Amniotic stem cell (primary cell): ENCODE results near the gene NEMP1.
"Not testable (repeated sequence)": the region's sequence is repeated elsewhere in the genome, so short reads cannot be mapped to it uniquely, and the experiment has no call there.

Experiments used
- DNase-seq: peaks from one replicate; lab custom pipeline; 2025; lab: John Stamatoyannopoulos, UW

NEMP1 gene, protein sequence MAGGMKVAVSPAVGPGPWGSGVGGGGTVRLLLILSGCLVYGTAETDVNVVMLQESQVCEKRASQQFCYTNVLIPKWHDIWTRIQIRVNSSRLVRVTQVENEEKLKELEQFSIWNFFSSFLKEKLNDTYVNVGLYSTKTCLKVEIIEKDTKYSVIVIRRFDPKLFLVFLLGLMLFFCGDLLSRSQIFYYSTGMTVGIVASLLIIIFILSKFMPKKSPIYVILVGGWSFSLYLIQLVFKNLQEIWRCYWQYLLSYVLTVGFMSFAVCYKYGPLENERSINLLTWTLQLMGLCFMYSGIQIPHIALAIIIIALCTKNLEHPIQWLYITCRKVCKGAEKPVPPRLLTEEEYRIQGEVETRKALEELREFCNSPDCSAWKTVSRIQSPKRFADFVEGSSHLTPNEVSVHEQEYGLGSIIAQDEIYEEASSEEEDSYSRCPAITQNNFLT

DNA sequence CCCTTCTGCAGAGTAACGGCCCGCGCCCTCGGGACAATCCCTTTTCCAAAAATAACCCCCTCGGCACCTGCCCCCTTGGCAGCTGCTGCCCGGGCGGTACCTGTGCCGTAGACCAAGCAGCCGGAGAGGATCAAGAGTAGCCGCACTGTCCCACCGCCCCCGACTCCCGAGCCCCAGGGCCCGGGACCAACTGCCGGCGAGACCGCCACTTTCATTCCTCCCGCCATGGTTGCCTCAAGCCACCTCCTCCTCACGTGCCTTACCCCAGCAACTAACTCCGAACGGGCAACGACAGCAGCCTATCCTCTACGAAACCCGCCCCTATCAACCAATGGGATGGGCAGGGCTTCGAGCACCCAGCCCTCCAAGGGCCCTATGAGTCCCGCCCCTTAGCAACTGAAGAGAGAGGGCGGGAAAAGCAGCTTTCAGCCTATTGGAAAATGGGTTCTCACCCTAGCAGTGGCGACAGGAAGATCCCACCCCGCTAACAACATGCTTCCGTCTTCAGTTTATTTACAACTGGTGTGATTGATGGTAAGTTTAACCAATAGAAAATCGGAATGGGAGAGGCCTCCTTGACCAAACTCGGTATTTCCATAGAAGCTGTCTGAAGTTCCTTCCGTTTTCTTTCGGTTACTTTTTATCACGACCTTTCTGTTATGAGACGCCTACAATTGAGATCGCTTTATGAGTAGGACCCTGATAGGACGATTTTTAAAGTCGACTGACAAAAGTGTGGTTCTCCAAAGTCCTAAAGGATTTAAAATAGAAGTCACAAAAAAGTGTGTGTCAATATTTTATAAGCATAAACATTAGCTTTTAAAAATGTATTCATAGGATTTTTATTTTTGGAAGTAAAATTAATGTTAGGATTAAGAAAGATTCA lies at the start of gene NEMP1:
Gene NEMP1, minus strand, starts transcription at position 273 of the 886 bp plus-strand sequence. Its CDS starts 46 bp downstream, at position 227.
- peak; percentile 100 for DNase-seq

DNA sequence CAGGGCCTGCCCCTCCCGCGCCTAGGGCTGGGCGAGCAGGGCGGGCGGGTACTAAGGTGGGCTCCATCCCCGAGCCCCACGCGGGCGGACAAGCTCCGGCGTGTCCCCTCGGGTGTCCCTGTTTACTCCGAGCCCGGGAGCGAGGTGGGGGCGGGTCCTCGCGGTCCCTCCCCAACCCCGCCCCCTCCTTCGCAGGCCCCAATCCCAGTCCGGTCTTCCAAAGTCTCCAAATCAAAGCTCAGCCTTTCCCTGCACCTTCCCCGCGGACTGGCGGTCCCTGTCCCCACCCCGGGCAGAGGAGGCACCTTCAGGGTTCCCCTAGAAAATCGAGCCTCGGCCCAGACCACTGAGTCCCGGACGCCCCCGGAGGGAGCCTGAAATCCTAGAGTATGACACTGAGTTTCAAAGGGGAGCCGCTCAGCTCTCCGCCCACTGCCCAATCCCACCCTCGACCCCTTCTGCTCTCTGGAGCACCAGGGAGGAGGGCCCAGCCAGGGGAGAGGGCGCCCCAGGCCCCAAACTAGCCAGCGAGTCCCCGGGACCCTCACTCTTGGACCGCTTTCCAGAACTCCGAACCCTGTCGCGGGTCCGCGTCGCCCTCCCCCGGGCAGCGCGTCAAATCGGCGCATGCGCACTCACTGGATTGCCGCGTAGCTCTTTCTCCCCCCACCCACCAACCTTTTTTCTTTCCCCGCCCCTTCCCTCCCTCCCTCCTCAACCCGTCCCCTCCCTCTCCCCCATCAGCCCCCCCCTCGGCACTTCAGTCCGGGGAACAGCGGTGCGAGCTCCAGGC lies 49.3 kb upstream of the NEMP1 start, which contains the start of gene LRP1:
Gene LRP1, plus strand, starts transcription at position 758 of the 793 bp plus-strand sequence. CDS start 482 bp downstream, outside the sequence.
- DNase-seq, result peak; percentile 74

DNA sequence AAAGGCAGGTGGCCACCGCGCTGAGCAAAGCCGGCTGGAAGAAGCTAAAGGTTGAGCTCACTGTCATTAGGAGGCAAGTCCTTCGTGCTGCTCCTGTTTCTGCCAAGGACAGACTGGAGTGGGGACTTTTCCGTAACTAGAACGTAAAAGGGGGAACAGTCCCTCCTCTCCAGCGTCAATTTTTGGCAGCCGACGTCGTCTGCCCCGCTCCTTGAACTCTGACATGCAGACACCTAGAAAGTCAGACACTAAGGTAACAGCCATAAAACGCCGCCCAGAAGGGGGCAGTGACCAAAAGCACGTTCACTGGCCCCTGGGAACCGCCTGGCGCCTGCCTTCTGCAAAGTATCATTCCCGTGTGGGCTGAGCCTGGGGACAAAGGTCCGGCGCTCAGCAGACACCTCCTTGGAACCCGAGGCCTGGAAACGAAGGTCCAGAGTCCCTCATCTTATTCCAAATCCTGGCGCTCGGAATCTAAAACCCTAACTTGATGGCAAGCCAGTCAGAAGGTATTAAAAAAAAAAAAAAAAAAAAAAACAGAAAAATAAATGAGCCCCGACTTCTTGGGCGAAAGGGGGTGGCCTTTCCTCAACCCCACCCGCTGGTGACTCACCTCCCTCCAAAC lies 48.6 kb upstream of the NEMP1 start:
- DNase-seq, result no peak

DNA sequence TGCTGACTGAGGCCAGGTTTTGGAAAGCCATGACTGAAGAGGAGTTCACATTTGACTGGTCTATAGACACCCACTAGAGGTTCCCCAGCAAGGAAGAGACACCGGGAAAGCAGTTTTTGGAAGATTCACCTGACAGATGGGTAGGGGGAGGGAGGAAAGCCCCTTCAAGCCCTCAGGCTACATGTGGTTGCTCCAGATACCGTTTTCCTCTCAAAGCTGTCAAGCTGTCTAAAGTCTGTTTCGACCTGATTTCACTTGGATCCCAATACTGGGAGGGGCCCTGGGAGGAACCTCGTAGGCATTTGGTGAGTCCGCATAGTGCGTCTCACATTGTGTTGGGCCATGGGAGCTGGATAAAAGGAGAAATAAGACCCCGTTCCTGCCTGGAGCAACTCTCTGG lies 48.0 kb upstream of the NEMP1 start:
- no peak for DNase-seq

DNA sequence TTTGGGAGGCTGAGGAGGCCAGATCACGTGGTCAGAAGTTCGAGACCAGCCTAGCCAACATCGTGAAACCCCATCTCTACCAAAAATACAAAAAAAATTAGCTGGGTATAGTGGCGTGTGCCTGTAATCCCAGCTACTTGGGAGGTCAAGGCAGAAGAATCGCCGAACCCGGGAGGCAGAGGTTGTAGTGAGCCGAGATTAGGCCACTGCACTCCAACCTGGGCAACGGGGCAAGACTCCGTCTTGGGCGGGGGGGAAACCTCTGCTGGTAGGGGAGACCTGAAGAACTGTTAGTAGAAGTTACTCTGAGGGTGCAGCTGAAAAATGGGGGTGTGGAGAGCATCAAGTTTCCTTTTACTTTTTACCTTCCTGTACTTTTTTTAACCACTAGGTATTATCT lies 47.5 kb upstream of the NEMP1 start:
- no peak for DNase-seq

DNA sequence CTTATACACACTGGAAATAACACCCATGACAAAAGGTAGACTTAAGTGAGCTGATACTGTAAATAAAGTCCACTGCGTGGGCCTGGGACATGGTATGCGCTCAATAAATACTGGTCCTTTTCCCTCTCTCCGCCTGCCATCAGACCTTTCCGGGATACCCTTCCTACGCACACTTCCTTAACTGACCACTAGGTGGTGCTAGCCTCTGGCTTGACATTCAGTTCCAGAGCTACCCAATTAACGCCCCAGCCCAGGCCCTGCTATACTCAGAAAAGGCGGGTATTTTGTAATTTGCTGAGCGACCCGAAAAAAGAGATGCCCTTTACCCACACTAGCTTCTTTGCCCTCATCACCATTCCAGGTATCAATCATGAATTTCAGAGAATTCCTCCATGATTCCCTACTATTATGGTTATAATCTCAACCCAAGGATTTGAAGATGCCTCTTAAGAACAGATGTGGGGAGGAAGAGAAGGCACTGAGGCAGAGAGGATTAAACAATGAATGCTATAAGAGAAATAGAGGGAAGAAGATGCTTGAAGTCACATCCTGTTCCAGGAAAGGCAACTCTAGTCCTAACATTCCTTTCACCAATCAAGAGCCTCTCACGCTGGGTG lies 45.8 kb upstream of the NEMP1 start:
- peak; percentile 58 for DNase-seq

DNA sequence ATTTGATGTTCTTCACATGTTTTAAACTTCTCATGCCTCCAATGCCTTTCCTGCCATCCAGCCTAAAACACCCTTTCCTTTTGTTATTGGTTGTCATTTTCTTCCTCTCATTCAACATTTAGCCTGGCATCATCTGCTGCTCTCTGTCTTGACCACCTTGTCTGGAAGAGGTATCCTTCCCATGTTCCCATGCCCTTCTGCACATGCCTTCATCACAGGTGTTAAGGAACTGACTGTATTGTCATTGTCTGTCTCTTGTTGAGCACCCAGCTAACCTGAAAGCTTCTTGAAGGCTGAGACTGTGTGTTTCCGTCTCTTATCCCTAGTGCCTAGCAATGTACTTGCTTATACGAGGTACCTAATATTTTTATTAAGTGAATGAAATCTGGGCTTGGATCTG lies 45.2 kb upstream of the NEMP1 start:
- DNase-seq, result no peak

DNA sequence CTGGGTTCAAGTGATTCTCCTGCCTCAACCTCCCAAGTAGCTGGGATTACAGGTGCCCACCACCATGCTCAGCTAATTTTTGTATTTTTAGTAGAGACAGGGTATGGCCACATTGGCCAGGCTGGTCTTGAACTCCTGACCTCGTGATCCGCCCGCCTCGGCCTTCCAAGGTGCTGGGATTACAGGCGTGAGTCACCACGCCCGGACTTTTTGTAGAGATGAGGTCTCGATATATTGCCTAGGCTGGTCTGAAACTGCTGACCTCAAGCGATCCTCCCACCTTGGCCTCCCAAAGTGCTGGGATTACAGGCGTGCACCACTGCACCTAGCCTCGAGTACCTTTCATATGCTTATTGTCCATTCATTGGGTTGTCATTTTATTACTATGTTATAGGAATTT lies 42.1 kb upstream of the NEMP1 start:
- DNase-seq, result not testable (repeated sequence)

DNA sequence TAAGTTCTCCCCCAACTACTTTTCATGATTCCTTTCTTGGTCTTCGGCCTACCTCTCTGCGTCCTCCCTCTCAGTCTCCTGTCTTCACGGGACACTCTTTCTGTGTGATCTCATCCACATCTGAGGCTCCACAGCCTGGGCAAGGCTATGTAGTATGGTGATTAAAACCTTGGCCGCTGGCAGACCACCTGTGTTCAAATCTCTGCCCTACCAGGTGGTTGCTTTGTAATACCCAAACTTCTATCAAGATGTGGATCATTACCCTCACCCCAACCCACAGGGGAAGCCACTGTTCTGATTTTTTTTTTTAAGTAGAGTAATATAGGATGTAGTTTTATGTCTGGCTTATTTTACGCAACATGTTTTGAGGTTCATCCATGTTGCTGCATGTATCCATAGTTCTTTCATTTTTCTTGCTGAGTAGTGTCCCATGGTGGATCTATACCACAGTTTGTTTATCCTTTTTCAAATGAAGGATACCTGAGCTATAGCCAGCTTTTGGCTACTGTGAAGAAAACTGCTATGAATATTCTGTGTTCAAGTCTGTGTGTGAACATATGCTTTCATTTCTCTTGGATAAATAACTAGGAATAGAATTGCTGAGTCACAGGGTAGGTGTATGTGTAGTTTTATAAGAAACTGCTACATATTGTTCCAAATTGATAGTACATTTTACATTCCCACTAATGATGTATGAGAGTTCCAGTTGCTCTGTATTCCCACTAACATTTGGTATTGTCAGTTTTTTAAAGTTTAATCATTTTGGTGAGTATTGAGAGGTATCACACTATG lies 40.9 kb upstream of the NEMP1 start:
- DNase-seq, result no peak

DNA sequence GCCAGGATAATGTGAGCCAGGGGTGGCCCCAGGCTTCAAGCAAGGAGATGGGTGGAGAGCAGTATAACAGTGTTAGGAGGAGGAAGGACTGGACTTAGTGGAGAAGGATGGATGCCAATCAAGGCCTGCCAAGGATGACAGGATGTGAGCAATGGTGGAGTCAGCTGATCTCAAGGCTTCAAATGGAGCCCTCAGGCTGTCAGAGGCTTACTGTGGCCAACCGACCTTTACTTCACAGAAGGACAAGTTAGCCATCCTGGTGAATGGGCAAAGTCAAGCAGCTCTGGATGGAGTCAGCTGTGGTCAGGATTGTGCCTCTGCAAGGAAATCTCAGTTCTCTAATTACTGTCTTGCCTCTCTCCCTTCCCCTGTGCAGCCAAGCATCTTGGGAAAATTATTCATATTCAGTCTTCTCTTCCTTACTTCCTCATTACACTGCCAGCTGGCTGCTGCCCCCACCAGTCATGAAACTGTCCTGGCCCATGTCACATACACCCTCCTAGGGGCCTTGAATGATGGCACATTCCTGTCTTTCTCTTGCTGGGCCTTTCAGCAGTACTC lies 40.2 kb upstream of the NEMP1 start:
- DNase-seq, result no peak

DNA sequence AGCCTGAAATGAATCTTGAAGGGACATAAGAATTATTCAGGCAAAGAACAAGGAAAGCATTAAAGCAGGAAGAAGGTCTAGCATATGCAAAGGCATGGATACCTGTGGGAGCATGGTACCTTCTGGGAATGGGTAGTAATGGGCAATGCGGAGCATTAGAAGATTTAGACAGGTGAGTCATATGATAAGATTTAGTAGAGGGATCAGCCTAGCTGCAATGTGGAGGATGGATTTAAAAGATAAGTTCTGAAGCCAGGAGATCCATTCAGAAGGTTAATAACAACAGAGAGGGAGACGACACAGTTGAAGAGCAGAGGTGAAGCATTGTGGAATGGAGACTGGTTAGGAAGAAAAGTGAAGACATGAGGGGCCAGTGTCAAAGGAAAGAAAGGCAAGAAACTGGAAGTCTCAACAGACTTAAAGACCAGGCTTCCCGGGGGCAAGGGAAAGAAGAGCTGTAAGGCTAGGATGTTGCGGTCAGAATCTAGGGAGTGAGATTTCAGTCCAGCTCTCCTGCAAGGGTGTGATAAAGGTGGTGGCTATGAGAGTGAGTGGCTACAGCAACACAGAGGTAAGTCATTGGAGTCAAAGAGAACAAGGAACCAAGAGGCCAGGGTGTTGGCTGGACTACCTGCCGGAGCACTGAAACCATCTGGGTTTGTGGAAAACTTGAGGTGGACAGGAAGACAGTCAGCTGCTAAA lies 38.1 kb upstream of the NEMP1 start:
- DNase-seq, result no peak

DNA sequence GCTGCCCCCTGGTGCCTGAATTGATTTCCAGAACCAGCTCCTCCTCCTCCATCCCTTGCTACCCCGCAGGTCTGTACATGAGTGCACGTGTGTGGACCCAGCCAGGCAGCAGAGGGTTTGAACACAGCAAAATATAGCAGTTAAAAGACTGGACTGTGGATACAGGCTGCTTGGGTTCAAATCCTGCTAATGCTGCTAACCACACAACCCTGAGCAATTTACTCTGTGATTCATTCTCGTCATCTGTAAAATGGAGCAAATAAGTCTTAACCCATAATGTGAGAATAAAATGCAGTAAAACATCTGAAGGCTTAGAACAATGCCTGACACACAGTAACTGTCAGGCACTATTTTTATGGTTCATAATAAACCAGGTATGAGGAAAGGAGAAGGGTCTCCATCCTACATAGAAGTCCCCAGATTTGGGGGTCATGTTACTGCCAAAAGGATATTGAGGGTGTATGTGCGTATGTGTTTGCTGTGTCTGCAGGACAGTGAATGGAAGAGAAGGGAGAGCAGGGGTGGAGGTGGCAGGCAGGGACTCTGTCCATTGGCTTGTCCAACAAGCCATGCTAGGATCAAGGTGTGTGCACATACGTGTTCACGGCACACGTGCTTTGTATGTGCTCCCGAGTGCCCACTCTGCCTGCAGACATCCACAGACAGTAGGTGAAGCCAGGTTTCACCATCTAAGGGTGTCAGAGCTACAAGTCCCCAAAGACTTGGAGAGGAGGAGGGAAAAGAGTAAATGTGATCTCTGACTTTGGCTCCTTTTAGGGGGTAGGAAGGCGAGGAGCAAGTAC lies 34.1 kb upstream of the NEMP1 start:
- peak; percentile 82 for DNase-seq

DNA sequence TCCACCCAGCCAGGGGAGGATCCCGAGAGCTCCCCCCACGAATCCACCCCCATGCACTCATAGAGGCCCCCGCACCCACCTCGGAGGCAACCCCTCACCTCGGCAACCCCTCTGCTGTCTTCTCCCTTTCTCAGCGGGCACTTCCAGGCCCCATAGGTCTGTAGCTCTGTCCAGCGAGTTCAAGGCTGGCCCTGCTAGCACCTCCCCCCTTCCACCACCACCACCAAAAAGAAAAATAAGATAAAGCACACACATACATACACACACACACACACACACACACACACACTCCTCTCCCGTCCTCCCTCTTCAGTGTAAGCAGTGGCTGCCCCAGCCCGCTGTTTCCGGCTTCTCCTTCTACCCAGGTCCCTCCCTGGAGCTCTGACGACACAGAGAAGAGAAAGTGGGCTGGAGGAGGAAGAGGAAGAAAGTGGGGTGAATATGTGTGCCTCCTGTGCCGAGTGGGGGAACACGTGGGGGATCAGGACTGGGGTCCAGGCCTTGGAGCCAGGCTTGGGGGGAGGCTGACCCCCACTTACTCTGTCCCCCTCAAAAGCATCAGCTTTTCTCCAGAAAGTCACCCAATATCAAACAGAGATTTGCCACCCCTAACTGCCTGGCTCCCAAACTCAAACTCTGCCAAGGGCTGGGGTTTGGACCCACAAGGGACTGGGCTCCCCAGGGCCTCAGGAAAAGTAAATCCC lies 32.6 kb upstream of the NEMP1 start, which contains the start of gene STAT6:
Gene STAT6, minus strand, starts transcription at position 332 of the 704 bp plus-strand sequence. CDS start 3,084 bp downstream, outside the sequence.
- peak; percentile 40 for DNase-seq

DNA sequence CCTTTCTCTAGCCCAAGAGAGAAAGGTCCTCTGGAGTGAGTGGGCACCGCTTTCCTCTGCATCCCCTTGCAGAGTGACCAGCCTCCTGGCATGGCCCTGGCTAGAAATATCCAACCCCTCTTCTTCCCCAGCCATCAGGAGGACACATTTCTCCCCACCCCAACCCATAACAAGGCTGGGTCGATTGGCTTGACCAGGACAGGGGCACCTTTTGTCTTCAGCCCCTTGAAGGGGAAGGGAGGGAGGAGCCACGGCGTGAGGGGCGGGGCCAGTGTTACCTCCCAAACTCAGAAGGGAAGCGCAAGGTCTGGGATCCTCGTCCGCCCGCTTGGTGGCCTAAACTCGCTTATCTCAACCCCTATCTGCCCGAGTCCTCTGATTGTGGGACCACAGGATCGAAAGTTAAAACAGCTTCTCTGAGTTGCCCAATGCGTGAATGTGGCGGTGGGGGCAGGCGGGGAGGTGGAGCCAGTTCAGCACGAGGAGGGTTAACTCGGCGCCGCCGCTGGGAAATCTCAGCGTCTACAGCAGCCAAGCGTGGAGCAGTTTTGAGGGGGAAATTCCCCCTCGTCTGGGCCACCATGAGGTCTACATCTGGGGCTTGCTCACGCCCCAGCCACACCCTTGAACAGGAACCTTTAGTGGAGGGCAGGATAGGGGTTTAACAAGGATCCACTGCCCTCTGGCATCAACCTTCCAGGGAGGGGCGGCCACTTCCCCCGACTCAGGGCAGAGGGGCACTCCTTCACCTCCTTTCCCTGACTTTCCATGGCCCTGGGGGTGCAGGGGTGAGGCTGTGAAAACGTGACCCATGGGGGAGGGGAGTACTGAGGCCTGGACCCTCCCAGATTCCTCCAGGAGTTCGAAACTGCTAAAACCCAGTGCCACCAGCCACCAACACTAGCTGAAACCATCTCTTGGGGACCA lies 31.8 kb upstream of the NEMP1 start:
- no peak for DNase-seq

DNA sequence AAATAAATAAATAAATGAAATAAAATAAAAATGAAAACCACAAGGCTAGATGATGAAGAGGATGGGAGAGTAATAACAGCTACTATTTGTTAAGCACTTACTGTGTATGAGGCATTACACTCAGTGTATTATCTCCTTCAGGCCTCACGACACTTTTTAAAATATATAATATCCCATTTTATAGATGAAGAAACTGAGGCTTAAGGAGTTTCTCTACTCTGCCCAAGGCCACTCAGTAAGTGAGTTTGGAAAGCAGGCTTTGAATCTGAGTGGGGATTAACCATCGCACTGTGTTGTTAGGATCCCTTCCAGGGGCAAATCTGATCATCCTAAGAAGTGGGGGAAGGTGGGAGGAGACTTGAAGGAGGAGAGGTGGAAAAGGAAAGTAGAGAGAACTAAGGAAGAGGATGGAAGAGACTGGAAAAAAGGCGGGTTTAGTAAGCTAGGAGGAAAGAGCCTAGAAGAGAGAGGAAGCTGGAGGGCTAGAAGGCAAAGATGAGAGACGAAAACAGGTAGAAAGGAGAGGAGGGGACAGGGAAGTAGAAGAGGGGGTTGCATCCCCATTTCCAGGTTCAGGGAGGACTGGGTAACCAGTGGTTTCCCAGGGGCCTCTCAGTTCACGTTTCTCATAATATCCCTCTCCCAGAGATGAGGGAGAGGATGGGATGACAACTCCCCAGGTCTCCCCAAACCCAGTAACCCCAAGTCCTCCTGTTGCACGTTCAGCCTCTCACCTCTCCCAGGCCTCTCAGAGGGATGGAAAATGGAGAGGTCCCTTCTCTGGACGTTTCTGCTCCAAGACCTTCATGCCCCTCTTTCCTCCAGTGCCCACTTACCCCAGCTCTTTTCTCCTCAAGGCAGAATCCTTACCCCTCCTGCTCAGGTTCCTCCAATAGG lies 30.9 kb upstream of the NEMP1 start:
- no peak for DNase-seq
